Smooth muscle cell (in vitro differentiated cells): ENCODE measurements around the gene FAM20C. TPM values are rescaled to one million over a fixed set of nuclear protein-coding genes. Genes with fewer than 3 reads are reported as not detected.
A peak's percentile ranks its signal among the peaks of the same experiment; 100 is the strongest.

ENCODE experiments used
- DNase-seq: peaks from one replicate; lab custom pipeline; 2025; ENCODE audit not compliant: unreplicated experiment; lab: John Stamatoyannopoulos, UW
- H2AFZ ChIP-seq: fragments of 200-600 bp; sonication (generic); 2 replicates; pipeline ENCODE4 v1.6.0; 2016; ENCODE audit warnings: antibody characterized with exemption, low read depth, mild to moderate bottlenecking
- H3F3A ChIP-seq: fragments of 200-600 bp; sonication (generic); 2 replicates; pipeline ENCODE4 v1.6.0; 2017; ENCODE audit warnings: antibody characterized with exemption, low read depth
- H3K27ac ChIP-seq: fragments of 200-600 bp; sonication (generic); 2 replicates; pipeline ENCODE4 v1.5.1; 2016; ENCODE audit warnings: low read depth, mild to moderate bottlenecking
- H3K27me3 ChIP-seq: fragments of 200-600 bp; sonication (generic); 2 replicates; pipeline ENCODE4 v1.6.1; 2016; ENCODE audit warnings: low read depth, mild to moderate bottlenecking
- H3K36me3 ChIP-seq: fragments of 200-600 bp; sonication (generic); 2 replicates; pipeline ENCODE4 v1.5.1; 2016; ENCODE audit warnings: low read depth
- H3K4me1 ChIP-seq: fragments of 200-600 bp; sonication (generic); 2 replicates; pipeline ENCODE4 v1.5.1; 2016; ENCODE audit warnings: low read depth
- H3K4me2 ChIP-seq: fragments of 200-600 bp; sonication (generic); 2 replicates; pipeline ENCODE4 v1.6.0; 2016; ENCODE audit warnings: mild to moderate bottlenecking
- H3K4me3 ChIP-seq: fragments of 200-600 bp; sonication (generic); 2 replicates; pipeline ENCODE4 v1.5.1; 2016; ENCODE audit warnings: mild to moderate bottlenecking
- H3K79me2 ChIP-seq: fragments of 200-600 bp; sonication (generic); 2 replicates; pipeline ENCODE4 v1.6.0; 2016; ENCODE audit warnings: low read depth, mild to moderate bottlenecking
- H3K9ac ChIP-seq: fragments of 200-600 bp; sonication (generic); 2 replicates; pipeline ENCODE4 v1.6.0; 2016; ENCODE audit warnings: low read depth
- H3K9me3 ChIP-seq: fragments of 200-600 bp; sonication (generic); replicated peaks from 2 replicates; pipeline ENCODE4 v1.5.1; 2016; ENCODE audit warnings: low read depth
- H4K20me1 ChIP-seq: fragments of 200-600 bp; sonication (generic); 2 replicates; pipeline ENCODE4 v1.6.0; 2016; ENCODE audit warnings: low read depth
- WGBS: methylation state at CpG from one replicate; pipeline ENCODE4 v1.1.7; 2016; ENCODE audit warnings: low lambda C conversion rate; 5-methylcytosine and 5-hydroxymethylcytosine counted together
- polyA plus RNA-seq: library from polyadenylated mRNA; unstranded; fragments of >200 nt; fragmentation: Nextera tagmentation; extraction: Ambion mirVana; gene quantifications from 2 replicates; pipeline ENCODE4 v1.2.1, GENCODE V29; 2016
- total RNA-seq: library from RNA; depleted of rRNA; stranded (reverse); fragments of >200 nt; gene quantifications from 2 replicates; pipeline ENCODE4 v1.2.3, GENCODE V29; 2014
- TF ChIP-seq, protein P1 (sequence below): fragments of 200-600 bp; sonication (generic); IDR thresholded peaks from 2 replicates; pipeline ENCODE4 v1.5.1; 2017; ENCODE audit warnings: borderline replicate concordance, mild to moderate bottlenecking, antibody characterized with exemption; ENCODE audit not compliant: insufficient read depth, poor library complexity, severe bottlenecking

FAM20C gene
- total and polyA plus RNA-seq, 2 experiments from 2014 or later, result 5.6 to 6.2 TPM

DNA sequence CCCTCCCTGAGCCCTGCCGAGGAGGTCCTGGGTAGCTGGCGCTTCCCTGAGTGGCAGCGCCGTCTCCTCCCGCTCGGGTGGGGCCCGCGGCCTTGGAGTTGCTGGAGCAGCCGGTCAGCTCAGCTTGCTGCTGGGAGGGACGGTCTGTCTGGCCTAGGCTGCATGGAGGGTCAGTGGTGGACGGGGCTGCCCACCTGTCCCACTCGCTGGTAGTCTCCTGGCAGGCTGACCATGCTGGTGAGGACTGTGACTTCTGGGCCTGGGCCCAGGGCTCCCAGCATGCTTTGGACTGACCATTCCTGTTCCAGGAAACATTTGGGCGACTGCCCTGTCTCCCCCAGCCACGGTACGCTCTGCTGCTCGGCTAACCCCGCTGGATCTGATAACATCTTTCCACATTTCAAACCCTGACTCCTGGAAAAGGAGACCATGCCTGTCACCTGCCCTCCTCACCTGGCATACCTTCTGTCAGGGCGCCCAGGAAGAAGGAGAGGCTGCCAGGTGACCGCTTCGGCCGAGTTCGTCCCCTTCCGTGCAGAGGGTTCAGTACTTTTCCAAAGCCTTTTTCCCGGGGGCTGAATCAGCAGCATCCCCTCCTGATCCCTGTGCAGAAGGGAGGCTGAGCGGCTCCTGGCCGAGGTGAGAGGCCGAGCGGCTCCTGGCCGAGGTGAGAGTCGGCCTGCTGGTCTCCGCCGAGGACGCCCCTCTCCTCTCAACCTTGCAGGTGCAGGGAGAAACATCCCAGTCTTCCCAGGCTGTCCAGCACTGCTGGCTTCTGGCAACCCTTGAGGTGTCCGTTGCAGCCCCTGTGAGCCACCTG lies 43.4 kb downstream of the FAM20C start:
- Histone ChIP-seq H3K4me1 (peaks cover 6% of the 10 kb centered on the region), H3K27ac (no peak overlapping the region), H3K36me3 (no peaks in the 10 kb centered on the region), H3K4me3 (no peak overlapping the region), H3K9me3 (no peaks in the 10 kb centered on the region), H4K20me1 (no peaks in the 10 kb centered on the region), H3K4me2 (peak overlapping the region; percentile 78), H3K27me3 (no peaks in the 10 kb centered on the region), H2AFZ (no peak overlapping the region), H3F3A (peaks cover 6% of the 10 kb centered on the region), H3K79me2 (no peaks in the 10 kb centered on the region), H3K9ac (no peak overlapping the region)
- WGBS, result 92% methylated on average over 33 of the region's 34 CpGs
- no peak for DNase-seq
- TF ChIP-seq, protein P1, sequence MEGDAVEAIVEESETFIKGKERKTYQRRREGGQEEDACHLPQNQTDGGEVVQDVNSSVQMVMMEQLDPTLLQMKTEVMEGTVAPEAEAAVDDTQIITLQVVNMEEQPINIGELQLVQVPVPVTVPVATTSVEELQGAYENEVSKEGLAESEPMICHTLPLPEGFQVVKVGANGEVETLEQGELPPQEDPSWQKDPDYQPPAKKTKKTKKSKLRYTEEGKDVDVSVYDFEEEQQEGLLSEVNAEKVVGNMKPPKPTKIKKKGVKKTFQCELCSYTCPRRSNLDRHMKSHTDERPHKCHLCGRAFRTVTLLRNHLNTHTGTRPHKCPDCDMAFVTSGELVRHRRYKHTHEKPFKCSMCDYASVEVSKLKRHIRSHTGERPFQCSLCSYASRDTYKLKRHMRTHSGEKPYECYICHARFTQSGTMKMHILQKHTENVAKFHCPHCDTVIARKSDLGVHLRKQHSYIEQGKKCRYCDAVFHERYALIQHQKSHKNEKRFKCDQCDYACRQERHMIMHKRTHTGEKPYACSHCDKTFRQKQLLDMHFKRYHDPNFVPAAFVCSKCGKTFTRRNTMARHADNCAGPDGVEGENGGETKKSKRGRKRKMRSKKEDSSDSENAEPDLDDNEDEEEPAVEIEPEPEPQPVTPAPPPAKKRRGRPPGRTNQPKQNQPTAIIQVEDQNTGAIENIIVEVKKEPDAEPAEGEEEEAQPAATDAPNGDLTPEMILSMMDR, result no peak

DNA sequence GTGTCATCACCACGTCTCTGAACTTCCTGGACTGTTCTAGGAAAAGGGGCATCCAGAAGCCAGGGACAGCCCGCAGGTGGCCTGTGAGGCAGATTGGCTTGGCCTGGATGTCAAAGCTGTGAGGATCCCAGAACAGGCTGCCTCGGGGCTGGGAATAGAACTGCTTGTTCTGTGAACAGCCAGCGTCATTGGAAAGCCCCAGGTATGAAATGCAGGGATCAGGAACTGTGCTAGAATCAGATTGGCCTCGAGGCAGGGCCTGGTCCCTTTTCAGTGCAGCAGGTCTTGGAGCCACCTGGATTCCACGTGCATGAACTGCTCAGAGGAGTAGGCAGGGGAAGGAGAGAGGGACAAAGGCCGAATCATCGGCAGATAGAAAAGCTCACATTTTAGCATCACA lies 44.6 kb downstream of the FAM20C start:
- Histone ChIP-seq H4K20me1 (no peaks in the 10 kb centered on the region), H2AFZ (no peak overlapping the region)

GRCh38 chr7:237385-237784 lies 45.0 kb downstream of the FAM20C start:
- Histone ChIP-seq H3F3A (peaks cover 6% of the 10 kb centered on the region), H3K36me3 (no peaks in the 10 kb centered on the region), H3K9ac (no peak overlapping the region), H4K20me1 (no peaks in the 10 kb centered on the region), H3K27me3 (no peaks in the 10 kb centered on the region), H3K9me3 (no peaks in the 10 kb centered on the region), H3K27ac (no peak overlapping the region), H2AFZ (no peak overlapping the region), H3K4me1 (peaks cover 6% of the 10 kb centered on the region), H3K4me3 (no peak overlapping the region), H3K4me2 (no peak overlapping the region), H3K79me2 (no peaks in the 10 kb centered on the region)
- TF ChIP-seq, protein P1, result no peak
- 83% methylated on average over 7 of the region's 7 CpGs for WGBS
- DNase-seq, result no peak

More for the DNA sequence above, 44.6 kb downstream of the FAM20C start:
- H3K27ac ChIP-seq, result no peak overlapping the region
- no peak for DNase-seq
- H3F3A ChIP-seq, result peaks cover 6% of the 10 kb centered on the region
- 89% methylated on average over 8 of the region's 8 CpGs for WGBS
- H3K36me3 ChIP-seq, result no peaks in the 10 kb centered on the region
- TF ChIP-seq, protein P1, result no peak
- no peaks in the 10 kb centered on the region for H3K79me2 ChIP-seq
- no peaks in the 10 kb centered on the region for H3K9me3 ChIP-seq
- H3K4me1 ChIP-seq, result peaks cover 6% of the 10 kb centered on the region
- no peak overlapping the region for H3K4me2 ChIP-seq
- no peaks in the 10 kb centered on the region for H3K27me3 ChIP-seq
- no peak overlapping the region for H3K9ac ChIP-seq
- no peak overlapping the region for H3K4me3 ChIP-seq
